Liver (tissue), 3 donors: ENCODE results near the gene GIMAP5.

Source experiments
- ATF3 ChIP-seq: IDR thresholded peaks from 2 replicates; pipeline ENCODE4 v1.6.1; 2016; ENCODE audit warnings: antibody characterized with exemption
- CTCF ChIP-seq: fragments of 150-350 bp; IDR thresholded peaks from 2 replicates; pipeline ENCODE4 v1.5.1; 2017; ENCODE audit warnings: improper control_type of control experiment, low read depth, low read length; ENCODE audit not compliant: missing input control
- FOXA1 ChIP-seq: IDR thresholded peaks from 2 replicates; pipeline ENCODE4 v1.6.1; 2016; ENCODE audit warnings: antibody characterized with exemption
- GABPA ChIP-seq, 2 donors: IDR thresholded peaks in 1 of 2; conservative IDR thresholded peaks in 1 of 2; 2 replicates each; pipeline ENCODE4 v1.6.1; 2016; ENCODE audit warnings: antibody characterized with exemption in 2 of 2, mild to moderate bottlenecking in 1 of 2, moderate library complexity in 1 of 2
- HNF4G ChIP-seq: IDR thresholded peaks from 2 replicates; pipeline ENCODE4 v1.6.1; 2016; ENCODE audit warnings: antibody characterized with exemption
- JUND ChIP-seq, 2 donors: IDR thresholded peaks; 2 replicates each; pipeline ENCODE4 v1.6.1; 2016; ENCODE audit warnings: antibody characterized with exemption in 2 of 2
- MAX ChIP-seq: IDR thresholded peaks from 2 replicates; pipeline ENCODE4 v1.6.1; 2016; ENCODE audit warnings: antibody characterized with exemption
- RAD21 ChIP-seq, 2 donors: IDR thresholded peaks; 2 replicates each; pipeline ENCODE4 v1.6.1; 2016; ENCODE audit warnings: antibody characterized with exemption in 2 of 2, mild to moderate bottlenecking in 2 of 2
- REST ChIP-seq: IDR thresholded peaks from 2 replicates; pipeline ENCODE4 v1.6.1; 2016; ENCODE audit warnings: antibody characterized with exemption, mild to moderate bottlenecking
- RXRA ChIP-seq, 2 donors: IDR thresholded peaks; 2 replicates each; pipeline ENCODE4 v1.6.1; 2017 to 2018; ENCODE audit warnings: antibody characterized with exemption in 2 of 2, mild to moderate bottlenecking in 1 of 2
- SP1 ChIP-seq: IDR thresholded peaks from 2 replicates; pipeline ENCODE4 v1.6.1; 2018; ENCODE audit warnings: antibody characterized with exemption, mild to moderate bottlenecking
- TAF1 ChIP-seq: conservative IDR thresholded peaks from 2 replicates; pipeline ENCODE4 v1.6.1; 2016; ENCODE audit warnings: antibody characterized with exemption, mild to moderate bottlenecking
- YY1 ChIP-seq: IDR thresholded peaks from 2 replicates; pipeline ENCODE4 v1.6.1; 2016; ENCODE audit warnings: antibody characterized with exemption, mild to moderate bottlenecking
- donor health status: healthy.
- donor health status: healthy.

- TF ChIP-seq REST, result no peak
- no peak for TF ChIP-seq CTCF
- TF ChIP-seq JUND (IDR thresholded peaks at IDR 0.05), result no peak
- no peak for TF ChIP-seq RAD21 (IDR thresholded peaks at IDR 0.05)
- TF ChIP-seq ATF3, result no peak
- TF ChIP-seq SP1, result no peak
- TF ChIP-seq RXRA (IDR thresholded peaks at IDR 0.05), result no peak
- TF ChIP-seq MAX, result no peak
- TF ChIP-seq HNF4G, result no peak
- no peak for TF ChIP-seq TAF1
- TF ChIP-seq YY1, result no peak
- TF ChIP-seq GABPA (IDR thresholded peaks at IDR 0.05 in 1 of 2, conservative IDR thresholded peaks at IDR 0.05 in 1 of 2), result no peak
- no peak for TF ChIP-seq FOXA1
These were observed 6.9 kb downstream of the GIMAP5 start for GRCh38 chr7:150744041-150744656.
